Esophagus muscularis mucosa (tissue), 4 donors: ENCODE results near the gene MAP3K2. TPM values are rescaled to one million over a fixed set of nuclear protein-coding genes. Genes with fewer than 3 reads are reported as not detected.

ENCODE experiments used
- DNase-seq: peaks from one replicate; pipeline ENCODE4 v3.0.0-alpha.2; 2017; ENCODE audit errors: extremely low spot score
- H3K27ac ChIP-seq, 4 donors: fragments of 200-600 bp; sonication (generic); replicated peaks in 1 of 4; 1 replicate in 3 of 4; 2 replicates in 1 of 4; pipeline ENCODE4 v1.5.1; 2016 to 2019; ENCODE audit warnings: mild to moderate bottlenecking in 1 of 4
- H3K27me3 ChIP-seq, 4 donors: fragments of 200-600 bp; sonication (generic); one replicate each; pipeline versions ENCODE4 v1.5.1 to v1.6.0; 2016 to 2019
- H3K36me3 ChIP-seq, 4 donors: fragments of 200-600 bp; sonication (generic); one replicate each; pipeline ENCODE4 v1.5.1; 2016 to 2019
- H3K4me1 ChIP-seq, 4 donors: fragments of 200-600 bp; sonication (generic); one replicate each; pipeline ENCODE4 v1.5.1; 2016 to 2019
- H3K4me3 ChIP-seq, 4 donors: fragments of 200-600 bp; sonication (generic); 1 replicate in 2 of 4; 2 replicates in 2 of 4; pipeline ENCODE4 v1.5.1; 2016 to 2019; ENCODE audit warnings: mild to moderate bottlenecking in 4 of 4, moderate library complexity in 1 of 4
- H3K9me3 ChIP-seq, 4 donors: fragments of 200-600 bp; sonication (generic); 1 replicate in 3 of 4; 2 replicates in 1 of 4; pipeline ENCODE4 v1.5.1; 2016 to 2019
- EP300 ChIP-seq: sonication (generic); formaldehyde crosslinking; IDR thresholded peaks from one replicate; pipeline ENCODE4 v1.6.1; 2017; ENCODE audit warnings: antibody characterized with exemption
- POLR2A ChIP-seq: fragments of 450-650 bp; IDR thresholded peaks from one replicate; pipeline ENCODE4 v1.6.1; 2017; ENCODE audit warnings: antibody characterized with exemption, moderate library complexity, mild to moderate bottlenecking, low read depth
- POLR2AphosphoS5 ChIP-seq, 2 donors: sonication (generic); formaldehyde crosslinking; IDR thresholded peaks; one replicate each; pipeline ENCODE4 v1.6.1; 2017; ENCODE audit warnings: antibody characterized with exemption in 2 of 2
- WGBS: methylation state at CpG from one replicate; pipeline ENCODE4 v1.1.5; 2018; 5-methylcytosine and 5-hydroxymethylcytosine counted together
- intact Hi-C: fragments of 100-400 bp; cut with DNase I; formaldehyde crosslinking; loops from one replicate; pipeline ENCODE4 v1.15.1; 2023
- total RNA-seq, 4 donors: library from RNA; depleted of rRNA; stranded (reverse); fragments of >200 nt; gene quantifications; one replicate each; pipeline versions ENCODE4 v1.1.0 to v1.2.1, GENCODE V29; 2016
- TF ChIP-seq, protein P1 (sequence below), 3 experiments: fragments of 200-600 bp in 2 of 3; fragments of 450-650 bp in 1 of 3; sonication (generic) in 2 of 3; IDR thresholded peaks; one replicate each; pipeline ENCODE4 v1.5.1; 2017 to 2019; ENCODE audit warnings: antibody characterized with exemption in 3 of 3, mild to moderate bottlenecking in 2 of 3, moderate library complexity in 1 of 3

The MAP3K2 gene
- total RNA-seq, 4 donors from 2014 or later = 51.4 to 68.6 (median 66.2) TPM

DNA sequence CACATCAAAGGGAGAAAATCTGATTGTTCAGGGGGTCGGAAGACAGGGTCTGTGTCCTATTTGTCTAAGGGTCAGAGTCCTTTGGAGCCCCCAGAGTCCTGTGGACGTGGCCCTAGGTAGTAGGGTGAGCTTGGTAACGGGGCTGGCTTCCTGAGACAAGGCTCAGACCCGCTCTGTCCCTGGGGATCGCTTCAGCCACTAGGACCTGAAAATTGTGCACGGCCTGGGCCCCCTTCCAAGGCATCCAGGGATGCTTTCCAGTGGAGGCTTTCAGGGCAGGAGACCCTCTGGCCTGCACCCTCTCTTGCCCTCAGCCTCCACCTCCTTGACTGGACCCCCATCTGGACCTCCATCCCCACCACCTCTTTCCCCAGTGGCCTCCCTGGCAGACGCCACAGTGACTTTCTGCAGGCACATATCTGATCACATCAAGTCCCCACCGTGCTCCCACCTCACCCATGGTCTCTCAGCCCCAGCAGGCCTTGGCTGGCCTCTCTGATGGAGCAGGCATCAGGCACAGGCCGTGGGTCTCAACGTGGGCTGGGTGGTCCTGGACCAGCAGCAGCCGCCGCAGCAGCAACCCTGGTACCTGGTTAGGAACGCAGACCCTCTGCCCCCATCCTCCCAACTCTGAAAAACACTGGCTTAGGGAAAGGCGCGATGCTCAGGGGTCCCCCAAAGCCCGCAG, 34.2 kb upstream of the MAP3K2 start:
- TF ChIP-seq EP300 (no peak), POLR2A (no peak), POLR2AphosphoS5 (IDR thresholded peaks at IDR 0.05) (no peak)
- TF ChIP-seq, protein P1, sequence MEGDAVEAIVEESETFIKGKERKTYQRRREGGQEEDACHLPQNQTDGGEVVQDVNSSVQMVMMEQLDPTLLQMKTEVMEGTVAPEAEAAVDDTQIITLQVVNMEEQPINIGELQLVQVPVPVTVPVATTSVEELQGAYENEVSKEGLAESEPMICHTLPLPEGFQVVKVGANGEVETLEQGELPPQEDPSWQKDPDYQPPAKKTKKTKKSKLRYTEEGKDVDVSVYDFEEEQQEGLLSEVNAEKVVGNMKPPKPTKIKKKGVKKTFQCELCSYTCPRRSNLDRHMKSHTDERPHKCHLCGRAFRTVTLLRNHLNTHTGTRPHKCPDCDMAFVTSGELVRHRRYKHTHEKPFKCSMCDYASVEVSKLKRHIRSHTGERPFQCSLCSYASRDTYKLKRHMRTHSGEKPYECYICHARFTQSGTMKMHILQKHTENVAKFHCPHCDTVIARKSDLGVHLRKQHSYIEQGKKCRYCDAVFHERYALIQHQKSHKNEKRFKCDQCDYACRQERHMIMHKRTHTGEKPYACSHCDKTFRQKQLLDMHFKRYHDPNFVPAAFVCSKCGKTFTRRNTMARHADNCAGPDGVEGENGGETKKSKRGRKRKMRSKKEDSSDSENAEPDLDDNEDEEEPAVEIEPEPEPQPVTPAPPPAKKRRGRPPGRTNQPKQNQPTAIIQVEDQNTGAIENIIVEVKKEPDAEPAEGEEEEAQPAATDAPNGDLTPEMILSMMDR (IDR thresholded peaks at IDR 0.05) = no peak
- peaks cover 7 to 97% (median 26%) of the 10 kb centered on the region in 4 donors for H3K27me3 ChIP-seq
- H3K9me3 ChIP-seq = no peaks in the 10 kb centered on the region
- H3K27ac ChIP-seq = no peak overlapping the region
- H3K4me1 ChIP-seq = peaks cover 11 to 17% (median 14%) of the 10 kb centered on the region in 4 donors
- no peaks in the 10 kb centered on the region for H3K36me3 ChIP-seq
- no peak for DNase-seq
- 71% methylated on average over 8 of the region's 16 CpGs for WGBS
- no peak overlapping the region for H3K4me3 ChIP-seq
- intact Hi-C loops = no loop called here

DNA sequence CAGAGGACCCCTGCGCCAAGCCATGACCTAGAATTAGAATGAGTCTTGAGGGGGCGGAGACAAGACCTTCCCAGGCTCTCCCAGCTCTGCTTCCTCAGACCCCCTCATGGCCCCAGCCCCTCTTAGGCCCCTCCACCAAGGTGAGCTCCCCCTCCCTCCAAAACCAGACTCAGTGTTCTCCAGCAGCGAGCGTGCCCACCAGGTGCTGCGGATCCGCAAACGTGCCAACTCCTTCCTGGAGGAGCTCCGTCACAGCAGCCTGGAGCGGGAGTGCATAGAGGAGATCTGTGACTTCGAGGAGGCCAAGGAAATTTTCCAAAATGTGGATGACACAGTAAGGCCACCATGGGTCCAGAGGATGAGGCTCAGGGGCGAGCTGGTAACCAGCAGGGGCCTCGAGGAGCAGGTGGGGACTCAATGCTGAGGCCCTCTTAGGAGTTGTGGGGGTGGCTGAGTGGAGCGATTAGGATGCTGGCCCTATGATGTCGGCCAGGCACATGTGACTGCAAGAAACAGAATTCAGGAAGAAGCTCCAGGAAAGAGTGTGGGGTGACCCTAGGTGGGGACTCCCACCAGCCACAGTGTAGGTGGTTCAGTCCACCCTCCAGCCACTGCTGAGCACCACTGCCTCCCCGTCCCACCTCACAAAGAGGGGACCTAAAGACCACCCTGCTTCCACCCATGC, 33.5 kb upstream of the MAP3K2 start:
- 83% methylated on average over 14 of the region's 15 CpGs for WGBS
- Histone ChIP-seq H3K9me3 (no peaks in the 10 kb centered on the region), H3K4me1 (peaks cover 14 to 22% (median 19%) of the 10 kb centered on the region in 4 donors), H3K4me3 (no peak overlapping the region), H3K27me3 (peaks cover 7 to 97% (median 30%) of the 10 kb centered on the region in 4 donors), H3K36me3 (no peaks in the 10 kb centered on the region), H3K27ac (no peak overlapping the region)
- intact Hi-C loops = no loop called here
- TF ChIP-seq, protein P1 (IDR thresholded peaks at IDR 0.05) = no peak
- TF ChIP-seq POLR2AphosphoS5 (IDR thresholded peaks at IDR 0.05) (no peak), EP300 (no peak), POLR2A (no peak)
- DNase-seq = no peak

DNA sequence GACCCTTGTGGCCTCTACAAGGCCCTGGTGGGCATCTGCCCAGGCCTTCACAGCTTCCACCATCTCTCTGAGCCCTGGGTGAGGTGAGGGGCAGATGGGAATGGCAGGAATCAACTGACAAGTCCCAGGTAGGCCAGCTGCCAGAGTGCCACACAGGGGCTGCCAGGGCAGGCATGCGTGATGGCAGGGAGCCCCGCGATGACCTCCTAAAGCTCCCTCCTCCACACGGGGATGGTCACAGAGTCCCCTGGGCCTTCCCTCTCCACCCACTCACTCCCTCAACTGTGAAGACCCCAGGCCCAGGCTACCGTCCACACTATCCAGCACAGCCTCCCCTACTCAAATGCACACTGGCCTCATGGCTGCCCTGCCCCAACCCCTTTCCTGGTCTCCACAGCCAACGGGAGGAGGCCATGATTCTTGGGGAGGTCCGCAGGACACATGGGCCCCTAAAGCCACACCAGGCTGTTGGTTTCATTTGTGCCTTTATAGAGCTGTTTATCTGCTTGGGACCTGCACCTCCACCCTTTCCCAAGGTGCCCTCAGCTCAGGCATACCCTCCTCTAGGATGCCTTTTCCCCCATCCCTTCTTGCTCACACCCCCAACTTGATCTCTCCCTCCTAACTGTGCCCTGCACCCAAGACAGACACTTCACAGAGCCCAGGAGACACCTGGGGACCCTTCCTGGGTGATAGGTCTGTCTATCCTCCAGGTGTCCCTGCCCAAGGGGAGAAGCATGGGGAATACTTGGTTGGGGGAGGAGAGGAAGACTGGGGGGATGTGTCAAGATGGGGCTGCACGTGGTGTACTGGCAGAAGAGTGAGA, 32.5 kb upstream of the MAP3K2 start:
- H3K36me3 ChIP-seq = no peaks in the 10 kb centered on the region
- WGBS = 78% methylated on average over 8 of the region's 8 CpGs
- no peak for DNase-seq
- H3K4me1 ChIP-seq = peaks cover 24 to 32% (median 28%) of the 10 kb centered on the region in 4 donors
- no peak overlapping the region for H3K4me3 ChIP-seq
- peaks cover 7 to 93% (median 30%) of the 10 kb centered on the region in 4 donors for H3K27me3 ChIP-seq
- no peaks in the 10 kb centered on the region for H3K9me3 ChIP-seq
- no peak overlapping the region for H3K27ac ChIP-seq
- TF ChIP-seq EP300 (no peak), POLR2A (no peak), POLR2AphosphoS5 (IDR thresholded peaks at IDR 0.05) (no peak)
- TF ChIP-seq, protein P1 (IDR thresholded peaks at IDR 0.05) = no peak
- intact Hi-C loops = no loop called here

DNA sequence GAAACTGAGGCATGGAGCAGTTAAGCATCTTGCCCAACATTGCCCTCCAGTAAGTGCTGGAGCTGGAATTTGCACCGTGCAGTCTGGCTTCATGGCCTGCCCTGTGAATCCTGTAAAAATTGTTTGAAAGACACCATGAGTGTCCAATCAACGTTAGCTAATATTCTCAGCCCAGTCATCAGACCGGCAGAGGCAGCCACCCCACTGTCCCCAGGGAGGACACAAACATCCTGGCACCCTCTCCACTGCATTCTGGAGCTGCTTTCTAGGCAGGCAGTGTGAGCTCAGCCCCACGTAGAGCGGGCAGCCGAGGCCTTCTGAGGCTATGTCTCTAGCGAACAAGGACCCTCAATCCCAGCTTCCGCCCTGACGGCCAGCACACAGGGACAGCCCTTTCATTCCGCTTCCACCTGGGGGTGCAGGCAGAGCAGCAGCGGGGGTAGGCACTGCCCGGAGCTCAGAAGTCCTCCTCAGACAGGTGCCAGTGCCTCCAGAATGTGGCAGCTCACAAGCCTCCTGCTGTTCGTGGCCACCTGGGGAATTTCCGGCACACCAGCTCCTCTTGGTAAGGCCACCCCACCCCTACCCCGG, 31.8 kb upstream of the MAP3K2 start:
- Histone ChIP-seq H3K4me3 (no peak overlapping the region), H3K27ac (no peak overlapping the region), H3K4me1 (peaks cover 24 to 35% (median 28%) of the 10 kb centered on the region in 4 donors), H3K27me3 (peaks cover 7 to 86% (median 30%) of the 10 kb centered on the region in 4 donors), H3K9me3 (no peaks in the 10 kb centered on the region), H3K36me3 (no peaks in the 10 kb centered on the region)
- intact Hi-C loops = loop anchor here (5.0 kb wide), 2 partner anchors 37 to 92 kb away; no protein-coding TSS in a partner anchor
- no peak for TF ChIP-seq EP300
- TF ChIP-seq, protein P1 (IDR thresholded peaks at IDR 0.05) = no peak
- no peak for TF ChIP-seq POLR2AphosphoS5 (IDR thresholded peaks at IDR 0.05)
- no peak for TF ChIP-seq POLR2A
- no peak for DNase-seq
- WGBS = 82% methylated on average over 5 of the region's 15 CpGs
